ENCODE measurements around the gene RNF128.

Gene RNF128

GRCh38 chrX:106726485-106727437, at the start of gene RNF128:
RNF128 (plus strand) TSS chrX:106726701; CDS start chrX:106726914, 213 bp downstream.
- no peak for DNase-seq (ENCODE audit: low read depth in 2 of 2)

- no peak for DNase-seq (ENCODE audit: low read depth in 2 of 2)
Observed at GRCh38 chrX:106680716-106681115, 45.8 kb upstream of the RNF128 start.

GRCh38 chrX:106684207-106684606, 42.3 kb upstream of the RNF128 start:
- no peak for DNase-seq (ENCODE audit: low read depth in 2 of 2)

GRCh38 chrX:106692425-106693065, 34.0 kb upstream of the RNF128 start:
- DNase-seq (ENCODE audit: low read depth in 2 of 2): no peak

- no peak for DNase-seq (ENCODE audit: low read depth in 2 of 2)
Observed at GRCh38 chrX:106696502-106696901, 30.0 kb upstream of the RNF128 start.

- DNase-seq (ENCODE audit: low read depth in 2 of 2): no peak
Observed at GRCh38 chrX:106698693-106699092, 27.8 kb upstream of the RNF128 start.

- no peak for DNase-seq (ENCODE audit: low read depth in 2 of 2)
Observed at GRCh38 chrX:106702636-106703035, 23.9 kb upstream of the RNF128 start.

- DNase-seq (ENCODE audit: low read depth in 2 of 2): no peak
Observed at GRCh38 chrX:106706466-106706865, 20.0 kb upstream of the RNF128 start.

- no peak for DNase-seq (ENCODE audit: low read depth in 2 of 2)
Observed at GRCh38 chrX:106707771-106708454, 18.6 kb upstream of the RNF128 start.

- no peak for DNase-seq (ENCODE audit: low read depth in 2 of 2)
Observed at GRCh38 chrX:106710771-106711170, 15.7 kb upstream of the RNF128 start.

GRCh38 chrX:106711375-106711774, 15.1 kb upstream of the RNF128 start:
- DNase-seq (ENCODE audit: low read depth in 2 of 2): no peak

GRCh38 chrX:106716004-106716403, 10.5 kb upstream of the RNF128 start:
- DNase-seq (ENCODE audit: low read depth in 2 of 2): no peak

- DNase-seq (ENCODE audit: low read depth in 2 of 2): no peak
Observed at GRCh38 chrX:106716463-106716862, 10.0 kb upstream of the RNF128 start.

- no peak for DNase-seq (ENCODE audit: low read depth in 2 of 2)
Observed at GRCh38 chrX:106718709-106719108, 7.8 kb upstream of the RNF128 start.

GRCh38 chrX:106725931-106726330, 570 bp upstream of the RNF128 start:
- no peak for DNase-seq (ENCODE audit: low read depth in 2 of 2)

- DNase-seq (ENCODE audit: low read depth in 2 of 2): no peak
Observed at GRCh38 chrX:106728337-106728736, 1.8 kb downstream of the RNF128 start.

GRCh38 chrX:106730401-106730800, 3.9 kb downstream of the RNF128 start:
- no peak for DNase-seq (ENCODE audit: low read depth in 2 of 2)

- no peak for DNase-seq (ENCODE audit: low read depth in 2 of 2)
Observed at GRCh38 chrX:106731590-106731989, 5.1 kb downstream of the RNF128 start.

- DNase-seq (ENCODE audit: low read depth in 2 of 2): no peak
Observed at GRCh38 chrX:106734827-106735226, 8.3 kb downstream of the RNF128 start.

- DNase-seq (ENCODE audit: low read depth in 2 of 2): no peak
Observed at GRCh38 chrX:106740193-106740780, 13.8 kb downstream of the RNF128 start.

- DNase-seq (ENCODE audit: low read depth in 2 of 2): no peak
Observed at GRCh38 chrX:106742193-106742592, 15.7 kb downstream of the RNF128 start.

- DNase-seq (ENCODE audit: low read depth in 2 of 2): no peak
Observed at GRCh38 chrX:106742805-106743204, 16.3 kb downstream of the RNF128 start.

All from stimulated activated CD4-positive, alpha-beta T cell treated with anti-CD3 and anti-CD28 coated beads, Interleukin-1b, Interleukin-23, amount 100 ng/mL, for 1 hour (primary cell).